Skeletal muscle satellite cell (primary cell): ENCODE data around the gene ILK.

Experiments used
- H3K27me3 ChIP-seq: 2 replicates; pipeline ENCODE4 v1.7.0; 2013; ENCODE audit warnings: low read length; ENCODE audit not compliant: control insufficient read depth, insufficient read depth
- H3K36me3 ChIP-seq: 2 replicates; pipeline ENCODE4 v1.7.0; 2013; ENCODE audit warnings: mild to moderate bottlenecking, control low read depth, low read length; ENCODE audit not compliant: insufficient read depth
- H3K4me1 ChIP-seq: 2 replicates; pipeline ENCODE4 v1.7.0; 2013; ENCODE audit warnings: low read length; ENCODE audit not compliant: control insufficient read depth, insufficient read depth
- H3K4me2 ChIP-seq: 2 replicates; pipeline ENCODE4 v1.7.0; 2013; ENCODE audit warnings: mild to moderate bottlenecking, low read length
- H3K4me3 ChIP-seq: 2 replicates; pipeline ENCODE4 v1.7.0; 2013; ENCODE audit warnings: low read length
- H3K9ac ChIP-seq: 2 replicates; pipeline ENCODE4 v1.7.0; 2013; ENCODE audit warnings: mild to moderate bottlenecking, low read depth, low read length, moderate library complexity
- H3K9me3 ChIP-seq: replicated peaks from 2 replicates; pipeline ENCODE4 v1.7.0; 2013; ENCODE audit warnings: mild to moderate bottlenecking, control low read depth, low read length

The ILK gene

GRCh38 chr11:6618117-6619003 is 14.8 kb downstream of the ILK start:
- peak overlapping the region; percentile 92 for H3K4me3 ChIP-seq
- H3K36me3 ChIP-seq = peaks cover 22% of the 10 kb centered on the region
- no peaks in the 10 kb centered on the region for H3K9me3 ChIP-seq
- no peaks in the 10 kb centered on the region for H3K27me3 ChIP-seq
- H3K4me1 ChIP-seq = peaks cover 18% of the 10 kb centered on the region
- H3K9ac ChIP-seq = peak overlapping the region; percentile 88
- H3K4me2 ChIP-seq = peak overlapping the region; percentile 95

- H3K9ac ChIP-seq = peak within 1 kb of the TSS; percentile 88
- no peaks in the 10 kb centered on the region for H3K27me3 ChIP-seq
- peaks cover 17% of the 10 kb centered on the region for H3K36me3 ChIP-seq
- H3K4me3 ChIP-seq = peak within 1 kb of the TSS; percentile 92
- H3K4me2 ChIP-seq = peak within 1 kb of the TSS; percentile 95
- no peaks in the 10 kb centered on the region for H3K9me3 ChIP-seq
- H3K4me1 ChIP-seq = peaks cover 18% of the 10 kb centered on the region
These were observed 15.6 kb downstream of the ILK start, which contains the start of gene TPP1 for GRCh38 chr11:6619004-6619745. Gene TPP1, minus strand, starts transcription at chr11:6619422. Its CDS starts 22 bp downstream, at chr11:6619400.

GRCh38 chr11:6620636-6621035 is 17.1 kb downstream of the ILK start:
- H3K4me2 ChIP-seq = no peak overlapping the region
- peaks cover 5% of the 10 kb centered on the region for H3K36me3 ChIP-seq
- H3K9me3 ChIP-seq = no peaks in the 10 kb centered on the region
- no peak overlapping the region for H3K4me3 ChIP-seq
- peaks cover 18% of the 10 kb centered on the region for H3K4me1 ChIP-seq
- peaks cover 10% of the 10 kb centered on the region for H3K27me3 ChIP-seq
- no peak overlapping the region for H3K9ac ChIP-seq

DNA sequence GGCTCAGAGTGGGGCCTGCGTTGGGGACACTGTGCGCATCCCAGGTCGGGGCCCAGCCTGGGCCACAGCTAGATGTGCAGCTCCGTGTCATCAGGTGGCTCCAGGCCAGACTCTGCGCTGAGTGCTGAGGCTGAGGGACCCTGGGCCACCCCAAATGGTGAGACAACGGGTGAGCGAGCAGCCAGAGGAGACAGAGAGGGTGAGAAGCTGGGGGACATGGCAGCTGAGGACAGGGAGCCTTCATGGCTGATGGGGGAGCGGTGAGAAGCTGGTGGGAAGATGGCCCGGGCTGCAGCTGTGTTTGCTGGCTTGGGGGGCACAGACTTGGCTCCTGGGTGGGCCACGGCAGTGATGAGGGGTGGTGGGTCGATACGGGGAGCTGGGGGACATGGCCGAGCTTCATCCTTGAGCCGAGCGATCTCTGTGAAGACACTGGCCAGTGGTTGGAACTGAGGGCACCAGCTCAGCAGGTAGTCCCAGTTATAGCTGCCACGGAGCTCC is 18.2 kb downstream of the ILK start:
- H3K9me3 ChIP-seq = no peaks in the 10 kb centered on the region
- no peak overlapping the region for H3K4me3 ChIP-seq
- H3K4me1 ChIP-seq = peaks cover 18% of the 10 kb centered on the region
- no peak overlapping the region for H3K4me2 ChIP-seq
- H3K36me3 ChIP-seq = no peaks in the 10 kb centered on the region
- peaks cover 12% of the 10 kb centered on the region for H3K27me3 ChIP-seq
- no peak overlapping the region for H3K9ac ChIP-seq

DNA sequence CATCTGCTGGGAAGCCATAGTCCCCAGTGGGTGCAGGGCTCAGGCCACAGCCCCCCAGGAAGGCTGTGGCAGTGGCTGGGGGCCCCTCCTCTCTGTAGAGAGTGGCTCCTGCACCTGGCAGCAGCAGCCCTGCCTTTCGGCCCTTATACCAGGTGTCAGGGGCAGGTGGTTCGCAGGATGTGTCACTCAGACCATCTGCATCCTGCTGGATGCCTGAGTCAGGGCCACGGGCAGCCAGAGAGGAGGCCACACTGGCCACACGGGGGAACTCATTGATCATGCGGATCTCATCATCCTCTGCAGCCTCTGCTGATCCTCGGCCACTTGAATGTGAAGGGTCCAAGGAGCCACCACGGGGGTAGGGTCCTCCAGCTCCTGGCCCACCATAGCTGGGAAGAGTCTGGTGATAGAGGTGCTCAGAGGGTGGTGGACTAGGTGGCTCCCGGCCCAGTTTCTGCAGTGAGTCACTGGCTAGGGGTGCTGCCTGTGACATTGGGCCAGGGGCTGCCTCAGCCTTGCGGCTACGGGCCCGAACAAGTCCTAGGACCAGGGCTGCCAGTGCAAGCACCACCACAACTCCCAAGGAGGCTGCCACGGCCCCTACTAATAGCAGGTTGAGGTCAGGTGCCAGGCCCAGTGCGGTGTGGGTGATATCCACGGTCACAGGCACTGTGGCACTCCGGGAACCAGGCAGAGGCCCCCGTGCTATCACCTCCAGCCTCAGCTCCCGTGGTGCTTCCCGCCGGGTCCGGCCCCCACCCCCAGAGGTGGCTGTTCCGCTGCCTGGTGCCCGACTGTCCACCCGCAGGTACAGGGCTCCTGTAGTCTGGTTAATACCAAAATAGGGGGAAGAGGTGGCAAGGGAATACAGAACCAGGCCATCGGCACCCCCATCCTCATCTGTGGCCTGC is 18.9 kb downstream of the ILK start:
- Histone ChIP-seq H3K9me3 (no peaks in the 10 kb centered on the region), H3K36me3 (no peaks in the 10 kb centered on the region), H3K4me1 (peaks cover 14% of the 10 kb centered on the region), H3K4me2 (no peak overlapping the region), H3K9ac (no peak overlapping the region), H3K27me3 (peaks cover 12% of the 10 kb centered on the region), H3K4me3 (no peak overlapping the region)

- peaks cover 3% of the 10 kb centered on the region for H3K4me1 ChIP-seq
- no peaks in the 10 kb centered on the region for H3K9me3 ChIP-seq
- H3K9ac ChIP-seq = no peak overlapping the region
- H3K36me3 ChIP-seq = no peaks in the 10 kb centered on the region
- H3K27me3 ChIP-seq = peaks cover 12% of the 10 kb centered on the region
- H3K4me2 ChIP-seq = no peak overlapping the region
- H3K4me3 ChIP-seq = no peak overlapping the region
These were observed 20.1 kb downstream of the ILK start for GRCh38 chr11:6623391-6624363.

DNA sequence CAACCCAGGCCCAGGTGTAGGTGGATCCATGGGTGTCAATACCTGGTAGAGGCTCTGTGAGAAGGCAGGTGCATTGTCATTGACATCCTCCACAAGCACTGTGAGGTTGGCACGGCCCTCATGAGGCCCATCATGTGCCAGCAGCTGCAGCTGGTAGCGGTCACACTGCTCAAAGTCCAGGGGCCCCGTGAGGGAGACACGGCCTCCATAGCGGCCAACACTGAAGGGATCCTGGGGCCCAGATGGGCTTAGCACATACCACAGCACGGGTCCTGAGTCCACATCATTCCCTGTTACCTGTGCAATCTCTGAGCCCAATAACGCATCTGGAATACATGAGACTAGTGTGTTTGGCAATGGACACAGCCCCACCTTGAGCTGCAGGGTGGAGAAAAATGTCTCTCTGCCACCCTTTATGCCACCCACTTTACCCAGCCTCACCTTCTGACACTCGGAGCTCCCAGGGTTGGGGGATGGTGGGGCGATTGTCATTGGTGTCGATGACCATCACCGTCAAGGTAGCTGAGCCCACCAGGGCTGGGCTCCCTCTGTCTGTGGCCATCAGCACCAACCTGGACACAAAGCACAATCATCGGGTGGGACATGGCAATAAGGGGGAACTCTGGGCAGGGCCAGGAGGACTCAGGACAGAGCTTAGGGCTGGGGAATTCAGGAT is 21.7 kb downstream of the ILK start:
- Histone ChIP-seq H3K4me3 (no peak overlapping the region), H3K4me1 (no peaks in the 10 kb centered on the region), H3K9me3 (no peaks in the 10 kb centered on the region), H3K9ac (no peak overlapping the region), H3K27me3 (peaks cover 12% of the 10 kb centered on the region), H3K36me3 (no peaks in the 10 kb centered on the region), H3K4me2 (no peak overlapping the region)

- H3K4me3 ChIP-seq = no peak overlapping the region
- no peaks in the 10 kb centered on the region for H3K4me1 ChIP-seq
- no peak overlapping the region for H3K4me2 ChIP-seq
- H3K9ac ChIP-seq = no peak overlapping the region
- H3K36me3 ChIP-seq = no peaks in the 10 kb centered on the region
- no peaks in the 10 kb centered on the region for H3K9me3 ChIP-seq
- H3K27me3 ChIP-seq = peaks cover 12% of the 10 kb centered on the region
These were observed 22.4 kb downstream of the ILK start for GRCh38 chr11:6625832-6626420.

DNA sequence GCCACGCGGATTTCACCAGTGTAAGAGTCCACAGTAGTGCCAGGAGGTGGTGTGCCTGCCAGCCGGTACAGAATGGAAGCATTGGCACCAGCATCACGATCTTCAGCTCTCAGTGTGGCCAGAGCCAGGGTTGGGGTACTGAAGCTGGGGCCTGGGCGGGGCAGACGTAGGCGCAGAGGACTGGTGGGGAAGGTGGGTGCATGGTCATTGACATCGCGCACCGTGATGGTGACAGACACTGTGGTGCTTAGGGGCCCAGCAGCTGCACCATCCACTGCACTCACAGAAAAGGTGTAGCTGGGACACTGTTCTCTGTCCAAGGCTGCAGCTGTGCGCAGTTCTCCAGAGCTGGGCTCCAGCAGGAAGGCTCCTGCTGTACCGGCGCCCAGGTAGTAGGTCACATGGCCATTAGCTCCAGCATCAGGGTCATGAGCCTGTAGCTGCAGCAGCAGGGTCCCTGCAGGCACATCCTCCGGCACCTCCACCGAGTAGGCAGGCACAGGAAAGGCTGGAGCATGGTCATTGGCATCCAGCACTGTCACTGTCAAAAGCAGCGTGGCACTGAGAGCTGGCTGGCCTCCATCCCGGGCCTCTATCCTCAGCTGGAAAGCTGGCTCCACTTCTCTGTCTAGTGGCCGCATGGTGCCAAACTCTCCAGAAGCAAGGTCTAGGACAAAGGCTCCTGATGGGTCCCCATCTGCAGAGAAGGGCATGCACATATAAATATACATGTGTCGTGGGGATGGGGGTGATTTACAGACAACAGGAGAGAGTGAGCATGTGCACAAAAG is 23.6 kb downstream of the ILK start:
- Histone ChIP-seq H3K4me1 (no peaks in the 10 kb centered on the region), H3K27me3 (peaks cover 12% of the 10 kb centered on the region), H3K36me3 (no peaks in the 10 kb centered on the region), H3K9me3 (no peaks in the 10 kb centered on the region), H3K4me2 (no peak overlapping the region), H3K4me3 (no peak overlapping the region), H3K9ac (no peak overlapping the region)
